IMR-90 (cell line): Measurements from ENCODE around the gene SPEG. TPM values are rescaled to one million over a fixed set of nuclear protein-coding genes. Genes with fewer than 3 reads are reported as not detected.

Experiments
- ATAC-seq: fragments of 200-7000 bp; cut with Tn5 transposase; 2 replicates; pipeline ENCODE4 v1.9.1; 2020; ENCODE audit warnings: low read depth, mild to moderate bottlenecking, moderate library complexity
- BruUV-seq: library from RNA; stranded (reverse); fragments of 400-500 nt; replicated peaks from 2 replicates; lab custom pipeline; 2021; lab: Mats Ljungman, UMichigan
- CTCF ChIA-PET: fragments of 300-600 bp; formaldehyde crosslinking; extraction: SDS; loops from one replicate; lab custom pipeline; 2021; ENCODE audit warnings: antibody characterized with exemption; lab: Yijun Ruan, JAX
- POLR2A ChIA-PET: fragments of 300-600 bp; sonication (Branson Sonifier 250); formaldehyde crosslinking; loops from one replicate; lab custom pipeline; 2022; ENCODE audit warnings: antibody characterized with exemption; ENCODE audit not compliant: unreplicated experiment; lab: Charles Lee
- DNase-seq: peaks from one replicate; pipeline ENCODE4 v3.0.0; 2013
- H2AFZ ChIP-seq: replicated peaks from 2 replicates; pipeline ENCODE3; 2013; ENCODE audit warnings: low read length, mild to moderate bottlenecking; ENCODE audit not compliant: poor library complexity
- H2AK5ac ChIP-seq: 2 replicates; pipeline ENCODE4 v1.6.1; 2013; ENCODE audit warnings: low read depth, low read length, inconsistent platforms
- H2AK9ac ChIP-seq: replicated peaks from 2 replicates; pipeline ENCODE3; 2013; ENCODE audit warnings: mild to moderate bottlenecking, low read depth, low read length, moderate library complexity; ENCODE audit not compliant: poor library complexity
- H2BK120ac ChIP-seq: 2 replicates; pipeline ENCODE4 v1.6.1; 2013; ENCODE audit warnings: low read depth, low read length, inconsistent platforms
- H2BK15ac ChIP-seq: 3 replicates; pipeline ENCODE4 v1.6.1; 2013; ENCODE audit warnings: low read depth, low read length, inconsistent platforms
- H2BK20ac ChIP-seq: 2 replicates; pipeline ENCODE4 v1.6.1; 2013; ENCODE audit warnings: low read depth, mild to moderate bottlenecking, inconsistent platforms, low read length, moderate library complexity
- H2BK5ac ChIP-seq: 2 replicates; pipeline ENCODE4 v1.6.1; 2013; ENCODE audit warnings: mild to moderate bottlenecking, low read depth, low read length, inconsistent platforms; ENCODE audit not compliant: poor library complexity, severe bottlenecking
- H3K14ac ChIP-seq: replicated peaks from 2 replicates; pipeline ENCODE4 v1.6.1; 2013; ENCODE audit warnings: low read depth, low read length, inconsistent platforms
- H3K18ac ChIP-seq: 2 replicates; pipeline ENCODE4 v1.6.1; 2013; ENCODE audit warnings: low read depth, low read length, control low read depth
- H3K23ac ChIP-seq: 2 replicates; pipeline ENCODE4 v1.6.1; 2013; ENCODE audit warnings: low read depth, low read length, inconsistent platforms
- H3K27ac ChIP-seq: 2 replicates; pipeline ENCODE4 v1.5.1; 2013; ENCODE audit warnings: mild to moderate bottlenecking, control low read depth, low read length; ENCODE audit not compliant: insufficient read depth
- H3K27me3 ChIP-seq: 2 replicates; pipeline ENCODE4 v1.6.1; 2013; ENCODE audit warnings: low read length; ENCODE audit not compliant: control insufficient read depth, insufficient read depth
- H3K36me3 ChIP-seq: 2 replicates; pipeline ENCODE4 v1.6.1; 2013; ENCODE audit warnings: low read length, mixed read lengths; ENCODE audit not compliant: control insufficient read depth, insufficient read depth
- H3K4ac ChIP-seq: 2 replicates; pipeline ENCODE4 v1.6.1; 2013; ENCODE audit warnings: low read depth, low read length, inconsistent platforms
- H3K4me1 ChIP-seq: 2 replicates; pipeline ENCODE4 v1.6.1; 2013; ENCODE audit warnings: low read length, mixed read lengths; ENCODE audit not compliant: control insufficient read depth, insufficient read depth
- H3K4me2 ChIP-seq: 2 replicates; pipeline ENCODE4 v1.6.1; 2013; ENCODE audit warnings: low read depth, mild to moderate bottlenecking, control low read depth, low read length, moderate library complexity
- H3K4me3 ChIP-seq: 2 replicates; pipeline ENCODE4 v1.5.1; 2013; ENCODE audit warnings: low read depth, mild to moderate bottlenecking, control low read depth, low read length, moderate library complexity; ENCODE audit not compliant: insufficient read depth
- H3K56ac ChIP-seq: 2 replicates; pipeline ENCODE4 v1.6.1; 2013; ENCODE audit warnings: low read length, inconsistent platforms; ENCODE audit not compliant: insufficient read depth; ENCODE audit errors: extremely low read depth
- H3K79me1 ChIP-seq, 2 experiments: 2 replicates each; pipeline ENCODE4 v1.6.1; 2013; ENCODE audit warnings: low read length in 2 of 2, inconsistent platforms in 1 of 2, low read depth in 1 of 2
- H3K9ac ChIP-seq: 2 replicates; pipeline ENCODE4 v1.6.1; 2013; ENCODE audit warnings: low read depth, low read length, control low read depth
- H3K9me1 ChIP-seq: 2 replicates; pipeline ENCODE4 v1.6.1; 2013; ENCODE audit warnings: low read length, inconsistent platforms; ENCODE audit not compliant: insufficient read depth
- H3K9me3 ChIP-seq: 2 replicates; pipeline ENCODE4 v1.6.1; 2013; ENCODE audit warnings: low read length; ENCODE audit not compliant: control insufficient read depth, insufficient read depth
- H4K20me1 ChIP-seq: 2 replicates; pipeline ENCODE4 v1.6.1; 2013; ENCODE audit warnings: low read length, inconsistent platforms; ENCODE audit not compliant: insufficient read depth
- H4K5ac ChIP-seq: 2 replicates; pipeline ENCODE4 v1.6.1; 2013; ENCODE audit warnings: mild to moderate bottlenecking, low read depth, low read length, control low read depth
- H4K8ac ChIP-seq, 2 experiments: 2 replicates each; pipeline ENCODE4 v1.6.1; 2013; ENCODE audit warnings: low read depth in 2 of 2, low read length in 2 of 2, control low read depth in 1 of 2, inconsistent platforms in 1 of 2
- H4K91ac ChIP-seq: 2 replicates; pipeline ENCODE4 v1.6.1; 2013; ENCODE audit warnings: low read depth, low read length, inconsistent platforms; ENCODE audit not compliant: insufficient read depth
- CEBPB ChIP-seq: IDR thresholded peaks from 2 replicates; pipeline ENCODE4 v1.6.1; 2012; ENCODE audit warnings: low read depth, low read length, improper control_type of control experiment
- FOS ChIP-seq: fragments of 150-350 bp; IDR thresholded peaks from 2 replicates; pipeline ENCODE4 v1.6.1; 2016; ENCODE audit warnings: low read depth, low read length
- NFE2L2 ChIP-seq: fragments of 150-350 bp; IDR thresholded peaks from 2 replicates; pipeline ENCODE4 v1.6.1; 2016; ENCODE audit warnings: low read depth, mild to moderate bottlenecking, low read length
- RFX5 ChIP-seq: IDR thresholded peaks from 2 replicates; pipeline ENCODE4 v1.8.0; 2012; ENCODE audit warnings: low read depth, mild to moderate bottlenecking, low read length, moderate library complexity
- SMC3 ChIP-seq: fragments of 150-350 bp; IDR thresholded peaks from 2 replicates; pipeline ENCODE4 v1.6.1; 2016; ENCODE audit warnings: low read depth, mild to moderate bottlenecking, antibody characterized with exemption, low read length, moderate library complexity
- USF2 ChIP-seq: fragments of 150-350 bp; IDR thresholded peaks from 2 replicates; pipeline ENCODE4 v1.6.1; 2017; ENCODE audit warnings: mild to moderate bottlenecking, antibody characterized with exemption, low read length, low read depth
- WGBS, 2 experiments: methylation state at CpG; one replicate each; pipeline versions ENCODE4 v1.1.5 to v1.1.7; 2013; ENCODE audit warnings: missing lambda C conversion rate in 2 of 2; ENCODE audit not compliant: insufficient read length in 1 of 2; ENCODE audit errors: extremely low coverage in 2 of 2; 5-methylcytosine and 5-hydroxymethylcytosine counted together
- dilution Hi-C: fragments of 300-500 bp; cut with HindIII; formaldehyde crosslinking; loops from one replicate; pipeline ENCODE4 v1.14.3; 2018; ENCODE audit warnings: low sequenced_read_pairs; ENCODE audit not compliant: unreplicated experiment
- in situ Hi-C: fragments of 300-500 bp; cut with MboI; formaldehyde crosslinking; loops from 3 replicates; pipeline ENCODE4 v1.14.3; 2019; ENCODE audit warnings: low sequenced_read_pairs, inconsistent platforms, mixed read lengths
- intact Hi-C: fragments of 100-400 bp; cut with micrococcal nuclease; formaldehyde crosslinking; loops from 2 replicates; pipeline ENCODE4 v1.10.0; 2022
- polyA plus RNA-seq, 3 experiments: library from polyadenylated mRNA; depleted of rRNA; stranded (reverse); fragments of >200 nt; gene quantifications; 2 replicates each; pipeline ENCODE4 v1.2.3, GENCODE V29; 2012; ENCODE audit warnings: low replicate concordance in 1 of 3
- total RNA-seq: library from RNA; depleted of rRNA; stranded (reverse); fragments of >200 nt; gene quantifications from 2 replicates; pipeline ENCODE4 v1.2.3, GENCODE V29; 2012

The SPEG gene
- total and polyA plus RNA-seq, 2 of the 4 experiments (the other 2 are of a cell fraction) = 6.8 to 81.6 TPM

GRCh38 chr2:219386532-219387280, 47.9 kb upstream of the SPEG start:
- POLR2A ChIA-PET = interaction anchor here (0.6 kb wide), 1 partner anchor 169 kb away, joined by 4 read pairs; no protein-coding TSS in a partner anchor
- Histone ChIP-seq H4K5ac (peak overlapping the region; percentile 17; the same call in 1 of the 2 replicates), H2BK20ac (no peak overlapping the region), H3K56ac (peak overlapping the region; percentile 19; the same call in 1 of the 2 replicates), H3K4me2 (peak overlapping the region; percentile 85), H3K36me3 (peaks cover 38% of the 10 kb centered on the region), H2AFZ (peak overlapping the region; percentile 97), H3K18ac (peak overlapping the region; percentile 25; the same call in 1 of the 2 replicates), H4K8ac (peak overlapping the region; percentile 72 to 96; a peak in 2 of 4 replicates), H2BK15ac (0 out of 3 replicates have a peak overlapping the region, but pooled peaks have one; percentile 36), H3K79me1 (peaks cover 15 to 22% of the 10 kb centered on the region in 2 experiments), H3K4me1 (peaks cover 28% of the 10 kb centered on the region), H4K20me1 (no peaks in the 10 kb centered on the region), H2AK5ac (peak overlapping the region; percentile 78), H2AK9ac (peak overlapping the region; percentile 95), H3K14ac (peak overlapping the region; percentile 85), H3K9me1 (peaks cover 14% of the 10 kb centered on the region), H3K4ac (peak overlapping the region; percentile 86), H3K27ac (peak overlapping the region; percentile 91), H3K9me3 (no peaks in the 10 kb centered on the region), H3K4me3 (peak overlapping the region; percentile 63), H4K91ac (peak overlapping the region; percentile 88; the same call in 1 of the 2 replicates), H2BK120ac (no peak overlapping the region), H3K27me3 (no peaks in the 10 kb centered on the region), H3K9ac (peak overlapping the region; percentile 83), H2BK5ac (peak overlapping the region; percentile 21), H3K23ac (peak overlapping the region; percentile 59)
- no peak for DNase-seq
- dilution Hi-C loops (no loop called here), intact Hi-C loops (loop anchor here (5.0 kb wide), 1 partner anchor 209 kb away; the partner anchor contains the start of genes CNPPD1 and RETREG2), in situ Hi-C loops (no loop called here)
- 45% methylated on average over 4 of the region's 19 CpGs; no CpG with 5 or more reads in 1 of the 2 experiments for WGBS, 2 experiments
- CTCF ChIA-PET = interaction anchor here (1.1 to 1.7 kb wide), 3 partner anchors 18 to 179 kb away, joined by 3 to 5 read pairs (median 3); no protein-coding TSS in a partner anchor
- no peak for ATAC-seq
- BruUV-seq = no TSS peak
- TF ChIP-seq NFE2L2 = no peak
- no peak for TF ChIP-seq USF2
- TF ChIP-seq RFX5 = no peak
- TF ChIP-seq SMC3 = no peak
- no peak for TF ChIP-seq CEBPB
- no peak for TF ChIP-seq FOS
